GM21717 (cell line): ENCODE results near the gene ANTXR1.

Experiments
- ATAC-seq: cut with Tn5 transposase; IDR thresholded peaks from one replicate; pipeline ENCODE4 v1.9.1; 2021; ENCODE audit warnings: mild to moderate bottlenecking, moderate library complexity; ENCODE audit not compliant: unreplicated experiment

The ANTXR1 gene

GRCh38 chr2:69013142-69013839 lies at the start of gene ANTXR1:
ANTXR1 (plus strand) TSS chr2:69013179; CDS start chr2:69013500, 321 bp downstream.
- ATAC-seq = no peak

GRCh38 chr2:68964282-68964681 lies 48.7 kb upstream of the ANTXR1 start:
- ATAC-seq = no peak

GRCh38 chr2:68968221-68968620 lies 44.8 kb upstream of the ANTXR1 start:
- no peak for ATAC-seq

- no peak for ATAC-seq
Observed at GRCh38 chr2:68969736-68970490, 43.1 kb upstream of the ANTXR1 start.

GRCh38 chr2:68970566-68971265 lies 42.3 kb upstream of the ANTXR1 start:
- no peak for ATAC-seq

GRCh38 chr2:68971591-68972231 lies 41.3 kb upstream of the ANTXR1 start:
- no peak for ATAC-seq

- no peak for ATAC-seq
Observed at GRCh38 chr2:68974251-68974650, 38.7 kb upstream of the ANTXR1 start, which contains the start of gene GKN1. GKN1 (plus strand) TSS chr2:68974636; CDS start chr2:68974678, 42 bp downstream.

- ATAC-seq = no peak
Observed at GRCh38 chr2:68974946-68975665, 37.9 kb upstream of the ANTXR1 start.

- no peak for ATAC-seq
Observed at GRCh38 chr2:68975844-68976243, 37.1 kb upstream of the ANTXR1 start.

- no peak for ATAC-seq
Observed at GRCh38 chr2:68977453-68977852, 35.5 kb upstream of the ANTXR1 start.

- ATAC-seq = no peak
Observed at GRCh38 chr2:68978098-68978497, 34.9 kb upstream of the ANTXR1 start.

GRCh38 chr2:68980956-68981355 lies 32.0 kb upstream of the ANTXR1 start:
- no peak for ATAC-seq

- ATAC-seq = no peak
Observed at GRCh38 chr2:68987021-68987503, 25.9 kb upstream of the ANTXR1 start.

GRCh38 chr2:68989035-68989434 lies 23.9 kb upstream of the ANTXR1 start:
- ATAC-seq = no peak

- no peak for ATAC-seq
Observed at GRCh38 chr2:68992341-68992740, 20.6 kb upstream of the ANTXR1 start.

GRCh38 chr2:68992933-68993332 lies 20.0 kb upstream of the ANTXR1 start:
- ATAC-seq = no peak

GRCh38 chr2:68993660-68994059 lies 19.3 kb upstream of the ANTXR1 start:
- ATAC-seq = no peak

GRCh38 chr2:68994864-68995263 lies 18.1 kb upstream of the ANTXR1 start:
- no peak for ATAC-seq

- no peak for ATAC-seq
Observed at GRCh38 chr2:68995916-68996315, 17.1 kb upstream of the ANTXR1 start.

GRCh38 chr2:68997401-68997800 lies 15.6 kb upstream of the ANTXR1 start:
- no peak for ATAC-seq
